Stimulated activated CD4-positive, alpha-beta T cell treated with anti-CD3 and anti-CD28 coated beads, Interleukin-1b, Interleukin-23, amount 100 ng/mL, for 1 hour (primary cell): Measurements from ENCODE around the gene DCDC2.
"Not testable (repeated sequence)": the region's sequence is repeated elsewhere in the genome, so short reads cannot be mapped to it uniquely, and the experiment has no call there.

Experiments used
- DNase-seq, 2 donors: peaks; one replicate each; pipeline ENCODE4 v3.0.0-alpha.2; 2020; ENCODE audit warnings: low read depth in 2 of 2

The DCDC2 gene

DNA sequence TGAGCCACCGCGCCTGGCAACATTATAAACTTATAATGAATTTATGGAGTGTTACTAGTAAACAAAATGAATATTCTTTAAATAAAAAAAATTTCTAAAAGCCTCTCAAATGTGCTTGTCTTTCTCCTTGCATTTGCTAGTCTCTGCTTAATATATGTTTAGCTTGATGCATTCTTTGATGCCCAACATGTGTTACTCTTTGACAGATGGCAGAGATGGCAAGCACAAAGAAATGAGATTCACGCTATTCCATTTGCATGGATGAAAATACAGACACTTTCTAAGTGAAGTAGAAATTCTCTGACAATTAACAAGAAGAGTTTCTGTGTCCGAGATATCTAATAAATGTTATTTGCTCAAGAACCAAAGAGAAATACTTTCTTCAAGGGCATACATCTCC is 30.1 kb downstream of the DCDC2 start:
- DNase-seq: no peak

DNA sequence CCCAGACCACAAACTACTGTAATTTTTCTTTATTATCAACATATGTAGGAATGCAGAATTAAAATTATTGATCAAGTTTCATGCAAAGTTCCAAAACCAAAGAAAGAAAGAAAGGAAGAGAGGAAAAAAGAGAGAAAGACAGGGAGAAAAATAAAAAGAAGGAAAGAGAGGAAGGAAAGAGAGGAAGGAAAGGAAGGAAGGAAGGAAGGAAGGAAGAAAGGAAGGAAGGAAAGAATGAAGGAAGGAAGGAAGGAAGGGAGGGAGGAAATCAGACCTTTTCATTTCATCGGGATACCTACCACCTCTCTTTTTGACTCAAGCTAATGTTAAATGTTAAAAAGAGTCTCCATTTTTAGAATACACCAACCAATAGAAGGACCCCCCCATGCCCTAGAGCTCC is 31.9 kb downstream of the DCDC2 start:
- no peak for DNase-seq

DNA sequence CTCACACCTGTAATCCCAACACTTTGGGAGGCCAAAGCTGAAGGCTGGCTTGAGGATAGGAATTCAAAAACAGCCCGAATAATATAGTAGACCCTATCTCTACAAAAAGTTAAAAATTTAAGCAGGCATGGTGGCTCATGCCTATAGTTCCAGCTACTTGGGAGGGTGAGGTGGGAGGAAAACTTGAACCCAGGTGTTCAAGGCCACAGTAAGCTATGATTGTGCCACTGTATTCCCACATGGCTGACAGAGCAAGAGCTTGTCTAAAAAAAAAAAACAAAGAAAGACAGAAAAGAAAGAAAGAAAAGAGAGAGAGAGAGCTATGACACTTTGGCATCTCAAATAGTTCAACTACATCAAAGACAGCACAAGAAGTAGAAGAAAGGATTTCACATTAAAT is 33.2 kb downstream of the DCDC2 start:
- DNase-seq: no peak

DNA sequence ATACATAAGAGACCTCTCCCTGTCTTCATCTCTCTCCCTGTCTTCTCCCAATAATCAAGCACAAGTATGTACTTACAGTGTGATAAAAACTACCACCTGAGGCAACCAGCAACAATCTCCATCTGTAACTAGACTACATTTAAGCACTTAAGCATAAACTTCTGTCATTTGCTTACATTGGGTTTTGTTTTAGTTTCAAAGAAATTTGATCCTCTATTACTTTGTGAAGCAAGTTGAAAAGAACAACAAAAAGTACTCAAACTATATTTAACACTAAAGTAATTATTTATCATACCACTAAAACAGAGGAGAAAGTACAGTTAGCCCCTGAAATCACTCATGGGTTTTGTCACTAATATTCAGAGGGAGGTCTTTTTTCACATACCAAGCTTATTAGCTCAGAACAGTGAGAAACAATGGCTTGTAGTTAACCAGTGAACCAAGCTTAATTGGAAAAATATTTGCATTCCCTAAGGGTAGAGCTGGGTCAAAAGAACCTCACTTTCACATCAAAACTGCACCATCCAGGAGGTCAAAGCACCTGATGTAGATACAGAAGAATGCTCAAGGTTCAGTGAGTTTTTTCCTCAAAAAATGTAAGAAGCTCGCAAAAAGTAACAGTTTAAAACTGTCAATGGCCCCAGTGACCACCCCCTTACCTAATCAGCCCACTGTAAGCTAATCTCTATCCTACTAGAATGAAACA is 34.1 kb downstream of the DCDC2 start:
- no peak for DNase-seq

DNA sequence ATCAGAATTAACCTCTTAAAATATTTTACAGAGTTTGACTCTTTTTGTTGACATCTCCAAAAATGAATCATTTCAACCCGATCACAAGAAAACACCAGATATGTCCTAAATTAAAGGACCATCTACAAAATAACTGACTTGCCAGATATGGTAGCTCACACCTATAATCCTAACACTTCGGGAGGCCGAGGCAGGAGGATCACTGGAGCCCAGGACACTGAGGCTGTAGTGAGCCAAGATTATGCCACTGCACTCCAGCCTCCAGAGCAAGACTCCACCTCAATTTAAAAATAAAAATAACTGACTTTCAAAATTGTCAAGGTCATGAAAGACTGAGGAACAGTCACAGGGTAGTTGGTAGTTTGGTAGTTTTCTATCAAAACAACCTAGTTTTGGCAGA is 34.9 kb downstream of the DCDC2 start:
- no peak for DNase-seq

- DNase-seq: not testable (repeated sequence)
These were observed 35.4 kb downstream of the DCDC2 start for GRCh38 chr6:24322446-24322845.

- DNase-seq: no peak
These were observed 36.2 kb downstream of the DCDC2 start for GRCh38 chr6:24321538-24322162.

GRCh38 chr6:24313251-24314141 is 44.4 kb downstream of the DCDC2 start:
- DNase-seq: no peak

DNA sequence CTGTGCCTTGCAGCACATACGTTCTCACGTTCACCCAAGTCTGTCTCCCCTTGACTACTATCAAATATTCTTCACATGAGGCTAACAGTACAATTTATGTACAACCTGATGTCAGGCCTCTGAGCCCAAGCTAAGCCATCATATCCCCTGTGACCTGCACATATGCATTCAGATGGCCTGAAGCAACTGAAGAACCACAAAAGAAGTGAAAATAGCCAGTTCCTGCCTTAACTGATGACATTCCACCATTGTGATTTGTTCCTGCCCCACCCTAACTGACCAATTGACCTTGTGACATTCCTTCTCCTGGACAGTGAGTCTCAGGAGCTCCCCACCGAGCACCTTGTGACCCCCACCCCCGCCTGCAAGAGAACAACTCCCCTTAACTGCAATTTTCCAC is 46.1 kb downstream of the DCDC2 start:
- DNase-seq: not testable (repeated sequence)

- no peak for DNase-seq
These were observed 50.0 kb downstream of the DCDC2 start for GRCh38 chr6:24307881-24308280.

DNA sequence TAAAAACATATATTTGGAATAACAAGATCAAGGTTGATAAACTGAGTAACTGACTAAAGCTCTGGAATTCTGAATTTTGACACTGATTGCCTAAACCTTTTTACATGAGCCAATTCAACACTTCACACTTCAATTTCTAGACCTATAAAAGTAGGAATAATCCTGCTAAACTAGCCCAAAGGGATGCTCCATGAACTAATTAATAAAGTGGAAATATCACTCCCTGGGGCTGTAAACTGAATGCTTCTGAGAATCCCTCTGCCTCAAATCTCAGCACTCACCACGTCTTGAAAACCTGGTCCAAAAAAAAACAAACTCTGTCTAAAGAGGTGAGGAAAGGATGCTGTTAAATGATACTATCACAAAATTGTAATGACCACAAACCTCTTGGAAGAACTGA is 50.9 kb downstream of the DCDC2 start:
- DNase-seq: no peak

DNA sequence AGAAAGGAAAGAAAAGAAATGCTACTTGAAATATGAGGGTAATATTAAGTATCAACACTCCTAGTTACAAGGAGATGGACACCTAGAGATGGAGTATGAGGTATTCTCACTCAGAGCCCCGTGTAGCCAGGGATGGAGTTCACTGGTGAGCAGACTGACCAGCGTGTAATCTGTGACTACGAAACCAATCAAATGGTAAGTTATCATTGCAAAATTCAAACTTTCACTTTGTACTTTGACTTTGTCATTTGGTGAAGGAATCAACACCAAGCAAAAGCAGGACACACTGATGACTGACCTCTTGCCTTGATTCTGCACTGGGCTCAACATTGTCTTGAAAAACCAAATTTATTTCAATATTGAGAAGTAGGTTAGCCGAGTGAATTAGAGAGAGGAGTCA is 51.8 kb downstream of the DCDC2 start:
- no peak for DNase-seq

- no peak for DNase-seq
These were observed 60.9 kb downstream of the DCDC2 start for GRCh38 chr6:24296944-24297343.

DNA sequence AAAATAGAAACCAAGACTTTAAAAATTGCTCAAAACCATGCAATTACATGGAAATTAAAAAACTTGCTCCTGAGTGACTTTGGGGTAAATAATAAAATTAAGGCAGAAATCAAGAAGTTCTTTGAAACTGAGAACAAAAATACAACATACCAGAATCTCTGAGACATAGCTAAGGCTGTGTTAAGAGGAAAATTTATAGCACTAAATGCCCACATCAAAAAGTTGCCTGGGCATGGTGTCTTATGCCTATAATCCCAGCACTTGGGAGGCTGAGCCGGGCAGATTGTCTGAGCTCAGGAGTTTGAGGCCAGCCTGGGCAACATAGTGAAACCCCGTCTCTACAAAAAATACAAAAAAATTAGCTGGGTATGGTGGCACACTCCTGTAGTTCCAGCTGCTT is 64.0 kb downstream of the DCDC2 start:
- DNase-seq: not testable (repeated sequence)

DNA sequence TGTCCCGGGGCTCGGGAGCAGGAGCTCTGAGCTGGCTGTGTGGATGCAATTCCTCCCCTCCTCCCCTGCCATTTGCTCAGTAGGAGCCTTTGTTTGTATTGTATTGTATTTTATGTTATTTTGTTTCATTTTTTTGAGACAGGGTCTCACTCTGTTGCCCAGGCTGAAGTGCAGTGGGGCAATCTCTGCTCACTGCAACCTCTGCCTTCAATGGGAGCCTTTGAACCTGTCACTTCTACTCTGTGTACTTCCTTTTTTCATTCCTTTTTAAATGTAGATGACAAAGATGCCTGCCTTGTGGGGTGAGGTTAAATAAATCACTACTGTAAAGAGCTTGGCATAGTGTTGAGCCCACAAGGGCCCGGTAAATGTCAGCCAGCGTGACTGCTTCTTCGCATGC is 70.6 kb downstream of the DCDC2 start:
- no peak for DNase-seq

DNA sequence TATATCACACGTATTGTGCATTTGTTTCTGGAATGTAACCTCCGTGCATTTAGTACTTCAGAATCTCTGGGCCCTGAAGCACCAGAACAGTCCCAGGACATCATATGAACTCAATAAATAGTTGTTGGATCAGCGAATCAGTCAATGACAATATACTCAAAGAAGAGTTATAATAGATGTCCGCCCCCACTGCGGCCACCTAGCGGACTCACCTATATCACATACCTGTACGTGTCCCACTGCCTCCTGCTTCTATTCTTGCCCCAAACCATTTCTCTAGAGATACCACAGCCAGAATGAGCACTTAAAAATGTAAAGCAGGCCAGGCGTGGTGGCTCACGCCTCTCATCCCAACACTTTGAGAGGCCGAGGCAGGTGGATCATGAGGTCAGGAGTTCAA is 73.9 kb downstream of the DCDC2 start:
- no peak for DNase-seq

- peak in 1 of 2 donors; percentile 7 for DNase-seq
These were observed 74.5 kb downstream of the DCDC2 start for GRCh38 chr6:24283043-24283985.

- no peak for DNase-seq
These were observed 83.3 kb downstream of the DCDC2 start for GRCh38 chr6:24274441-24275083.

- DNase-seq: no peak
These were observed 84.6 kb downstream of the DCDC2 start for GRCh38 chr6:24273096-24273870.

DNA sequence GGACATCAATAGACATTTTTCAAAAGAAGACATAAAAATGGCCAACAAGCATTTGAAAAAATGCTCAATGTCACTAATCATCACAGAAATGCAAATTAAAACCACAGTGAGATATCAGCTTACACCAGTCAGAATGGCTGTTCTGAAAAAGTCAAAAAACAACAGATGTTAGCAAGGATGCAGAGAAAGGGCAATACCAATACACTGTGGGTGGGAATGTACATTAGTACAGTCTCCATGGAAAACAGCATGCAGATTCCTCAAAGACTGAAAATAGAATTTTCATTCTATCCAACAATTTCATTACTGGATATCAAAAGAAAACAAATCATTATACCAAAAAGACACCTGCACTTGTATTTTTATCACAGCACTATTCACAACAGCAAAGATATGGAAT is 85.3 kb downstream of the DCDC2 start:
- DNase-seq: no peak
